ENCODE results near the gene OR5I1. TPM values are rescaled to one million over a fixed set of nuclear protein-coding genes. Genes with fewer than 3 reads are reported as not detected.

OR5I1 gene
- total RNA-seq: not detected

GRCh38 chr11:55936300-55936699, at the start of gene OR5I1:
TSS of gene OR5I1 (minus strand) at chr11:55936400. CDS start at chr11:55936400, 0 bp downstream.
- Histone ChIP-seq H3K4me3 (no peak within 1 kb of the TSS), H3K9me3 (no peaks in the 10 kb centered on the region), H3K4me1 (no peaks in the 10 kb centered on the region), H3K36me3 (no peaks in the 10 kb centered on the region), H3K27me3 (no peaks in the 10 kb centered on the region), H3K9ac (ENCODE audit: low read depth in 2 of 2, low read length in 2 of 2) (no peak within 1 kb of the TSS), H3K27ac (no peak within 1 kb of the TSS)
- intact Hi-C loops (cut with DNase I): no loop called here
- TF ChIP-seq CTCF (IDR thresholded peaks at IDR 0.05): no peak
- no peak for DNase-seq

- Histone ChIP-seq H3K36me3 (no peaks in the 10 kb centered on the region), H3K27me3 (no peaks in the 10 kb centered on the region), H3K4me1 (no peaks in the 10 kb centered on the region), H3K27ac (no peak overlapping the region), H3K9me3 (no peaks in the 10 kb centered on the region), H3K4me3 (no peak overlapping the region), H3K9ac (ENCODE audit: low read depth in 2 of 2, low read length in 2 of 2) (no peak overlapping the region)
- no peak for DNase-seq
- intact Hi-C loops (cut with DNase I): no loop called here
- no peak for TF ChIP-seq CTCF (IDR thresholded peaks at IDR 0.05)
Observed at GRCh38 chr11:55970935-55971334, 34.7 kb upstream of the OR5I1 start.

- no peak within 1 kb of the TSS for H3K27ac ChIP-seq
- H3K27me3 ChIP-seq: no peaks in the 10 kb centered on the region
- H3K9me3 ChIP-seq: no peaks in the 10 kb centered on the region
- H3K4me1 ChIP-seq: no peaks in the 10 kb centered on the region
- no peak within 1 kb of the TSS for H3K4me3 ChIP-seq
- no peak for DNase-seq
- no peaks in the 10 kb centered on the region for H3K36me3 ChIP-seq
- no peak within 1 kb of the TSS for H3K9ac ChIP-seq (ENCODE audit: low read depth in 2 of 2, low read length in 2 of 2)
- TF ChIP-seq CTCF (IDR thresholded peaks at IDR 0.05): no peak
- intact Hi-C loops (cut with DNase I): no loop called here
Observed at GRCh38 chr11:55969845-55970244, 33.6 kb upstream of the OR5I1 start, which contains the start of gene OR10AG1. TSS of gene OR10AG1 (minus strand) at chr11:55969945. CDS start at chr11:55969907, 38 bp downstream.

- intact Hi-C loops (cut with DNase I): no loop called here
- H3K4me3 ChIP-seq: no peak overlapping the region
Observed at GRCh38 chr11:55967914-55968313, 31.7 kb upstream of the OR5I1 start.

GRCh38 chr11:55966391-55966790, 30.2 kb upstream of the OR5I1 start:
- no peak for TF ChIP-seq CTCF (IDR thresholded peaks at IDR 0.05)
- intact Hi-C loops (cut with DNase I): no loop called here
- Histone ChIP-seq H3K9ac (ENCODE audit: low read depth in 2 of 2, low read length in 2 of 2) (no peak overlapping the region), H3K4me1 (no peaks in the 10 kb centered on the region), H3K36me3 (no peaks in the 10 kb centered on the region), H3K4me3 (no peak overlapping the region), H3K9me3 (no peaks in the 10 kb centered on the region), H3K27me3 (no peaks in the 10 kb centered on the region), H3K27ac (no peak overlapping the region)
- DNase-seq: no peak

More at GRCh38 chr11:55967914-55968313, 31.7 kb upstream of the OR5I1 start:
- Histone ChIP-seq H3K36me3 (no peaks in the 10 kb centered on the region), H3K9ac (ENCODE audit: low read depth in 2 of 2, low read length in 2 of 2) (no peak overlapping the region), H3K27me3 (no peaks in the 10 kb centered on the region), H3K4me1 (no peaks in the 10 kb centered on the region), H3K9me3 (no peaks in the 10 kb centered on the region), H3K27ac (no peak overlapping the region)
- TF ChIP-seq CTCF (IDR thresholded peaks at IDR 0.05): no peak
- DNase-seq: no peak
